ENCODE results near the gene HGFAC. TPM values are rescaled to one million over a fixed set of nuclear protein-coding genes. Genes with fewer than 3 reads are reported as not detected.

HGFAC gene
- total RNA-seq, 1 experiment from 2014 or later, result 0.04 TPM

GRCh38 chr4:3465698-3466671 lies 24.2 kb downstream of the HGFAC start:
- no peak overlapping the region for H3K4me2 ChIP-seq (ENCODE audit: low read length)
- H3K79me2 ChIP-seq (ENCODE audit: low read length), result no peaks in the 10 kb centered on the region
- H3K36me3 ChIP-seq (ENCODE audit: low read depth, low read length), result no peaks in the 10 kb centered on the region
- no peaks in the 10 kb centered on the region for H4K20me1 ChIP-seq (ENCODE audit: low read length)
- intact Hi-C loops (cut with micrococcal nuclease), result no loop called here
- peaks cover 10% of the 10 kb centered on the region; the same call in 1 of the 2 replicates for H3K4me1 ChIP-seq (ENCODE audit: insufficient read depth, low read length)
- no peaks in the 10 kb centered on the region for H3K9me2 ChIP-seq (replicated peaks; ENCODE audit: low read length)
- H3K9me3 ChIP-seq (ENCODE audit: low read length), result no peaks in the 10 kb centered on the region
- H3K27me3 ChIP-seq (ENCODE audit: low read length), result no peaks in the 10 kb centered on the region
- no peak overlapping the region for H2AFZ ChIP-seq (ENCODE audit: low read length)
- H3F3A ChIP-seq (ENCODE audit: low read length, unreplicated experiment), result no peaks in the 10 kb centered on the region
- POLR2A ChIA-PET (ENCODE audit: unreplicated experiment), result no interaction called here
- H3K9ac ChIP-seq (ENCODE audit: low read length), result no peak overlapping the region
- no peak overlapping the region for H3K4me3 ChIP-seq (ENCODE audit: low read length)
- no peak overlapping the region for H3K27ac ChIP-seq (ENCODE audit: low read length)
- TF ChIP-seq CTCF (conservative IDR thresholded peaks at IDR 0.05; ENCODE audit: low read depth, low read length), result no peak; the same call in 1 of the 2 replicates
- no TSS peak for BruUV-seq (replicated peaks)
- CTCF ChIA-PET, result no interaction called here
- DNase-seq (no peak), ATAC-seq (no peak)

GRCh38 chr4:3466691-3467600 lies 25.2 kb downstream of the HGFAC start:
- Histone ChIP-seq H3K9ac (ENCODE audit: low read length) (no peak overlapping the region), H3K79me2 (ENCODE audit: low read length) (no peaks in the 10 kb centered on the region), H4K20me1 (ENCODE audit: low read length) (no peaks in the 10 kb centered on the region), H3K4me2 (ENCODE audit: low read length) (no peak overlapping the region), H2AFZ (ENCODE audit: low read length) (no peak overlapping the region), H3K27me3 (ENCODE audit: low read length) (no peaks in the 10 kb centered on the region), H3K36me3 (ENCODE audit: low read depth, low read length) (no peaks in the 10 kb centered on the region), H3F3A (ENCODE audit: low read length, unreplicated experiment) (no peaks in the 10 kb centered on the region), H3K4me1 (ENCODE audit: insufficient read depth, low read length) (peaks cover 2% of the 10 kb centered on the region; the same call in 1 of the 2 replicates), H3K4me3 (ENCODE audit: low read length) (no peak overlapping the region), H3K27ac (ENCODE audit: low read length) (no peak overlapping the region), H3K9me2 (replicated peaks; ENCODE audit: low read length) (no peaks in the 10 kb centered on the region), H3K9me3 (ENCODE audit: low read length) (no peaks in the 10 kb centered on the region)
- TF ChIP-seq EZH2 (IDR thresholded peaks at IDR 0.05; ENCODE audit: low read length, unreplicated experiment) (no peak), CTCF (conservative IDR thresholded peaks at IDR 0.05; ENCODE audit: low read depth, low read length) (no peak), EZH2phosphoT487 (IDR thresholded peaks at IDR 0.05; ENCODE audit: borderline replicate concordance, low read length) (no peak)
- no peak for DNase-seq
- ChIA-PET POLR2A (ENCODE audit: unreplicated experiment) (no interaction called here), CTCF (no interaction called here)
- ATAC-seq, result no peak
- BruUV-seq (replicated peaks), result no TSS peak
- intact Hi-C loops (cut with micrococcal nuclease), result no loop called here
